ENCODE measurements around the gene PPP3CA.

DNA sequence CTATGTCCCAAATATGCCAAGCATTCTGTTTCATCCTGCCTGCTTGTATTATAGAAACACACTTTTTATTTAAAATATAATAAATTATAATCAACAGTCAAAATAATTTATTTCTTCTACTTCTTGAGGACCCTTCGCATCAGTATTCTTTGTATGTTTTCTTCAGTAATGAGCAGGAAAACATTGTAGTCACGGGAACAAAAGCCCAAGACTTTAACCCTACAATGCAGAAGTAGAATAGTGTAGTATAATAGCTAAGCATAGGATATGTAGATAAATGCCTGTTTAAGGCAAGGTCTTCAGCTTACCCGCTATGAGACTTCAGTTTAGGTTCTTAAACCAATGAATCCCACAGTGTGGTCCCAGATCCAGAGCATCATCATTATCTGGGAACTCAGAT lies 156.6 kb downstream of the PPP3CA start:
- TF ChIP-seq EZH2phosphoT487 (IDR thresholded peaks at IDR 0.05; ENCODE audit: borderline replicate concordance, low read length) = no peak
- no peak for TF ChIP-seq CTCF (conservative IDR thresholded peaks at IDR 0.05; ENCODE audit: low read depth, low read length)
